ENCODE results near the gene NOSTRIN.
A peak's percentile ranks its signal among the peaks of the same experiment; 100 is the strongest.

NOSTRIN gene

GRCh38 chr2:168912466-168912865 is 110.0 kb downstream of the NOSTRIN start:
- no peak overlapping the region for H3K4me2 ChIP-seq (ENCODE audit: low read length)
- no peak for DNase-seq
- no peak overlapping the region for H3K4me3 ChIP-seq (ENCODE audit: low read depth, low read length)
- H4K91ac ChIP-seq (ENCODE audit: low read depth, low read length): no peak overlapping the region
- no peak overlapping the region for H3K14ac ChIP-seq (ENCODE audit: low read length)
- H2AFZ ChIP-seq (ENCODE audit: insufficient read depth, low read length, poor library complexity): no peak overlapping the region
- H3K9ac ChIP-seq (ENCODE audit: low read length): no peak overlapping the region
- H3K27me3 ChIP-seq (ENCODE audit: insufficient read depth, low read length): no peaks in the 10 kb centered on the region
- no peaks in the 10 kb centered on the region for H3K36me3 ChIP-seq (ENCODE audit: control insufficient read depth in 1 of 2, insufficient read depth in 2 of 2, low read length in 2 of 2)
- no peak overlapping the region for H2BK12ac ChIP-seq (ENCODE audit: low read length)
- no peak overlapping the region for H4K12ac ChIP-seq (ENCODE audit: low read depth, low read length)
- no peak overlapping the region for H3K4ac ChIP-seq (ENCODE audit: low read depth, low read length)
- H2BK120ac ChIP-seq (ENCODE audit: insufficient read depth, low read length, poor library complexity): no peak overlapping the region
- H3K4me1 ChIP-seq (ENCODE audit: control insufficient read depth in 1 of 2, insufficient read depth in 2 of 2, low read length in 2 of 2): no peaks in the 10 kb centered on the region
- peaks cover 2% of the 10 kb centered on the region for H3K9me3 ChIP-seq (ENCODE audit: insufficient read depth, low read depth, low read length)
- no peaks in the 10 kb centered on the region for H3K79me1 ChIP-seq (ENCODE audit: low read length)
- no peak overlapping the region for H3K23ac ChIP-seq (ENCODE audit: low read length)
- H3K27ac ChIP-seq (ENCODE audit: low read depth, low read length): no peak overlapping the region
- no peak overlapping the region for H2BK5ac ChIP-seq (ENCODE audit: low read depth, low read length, poor library complexity)
- no peak overlapping the region for H2AK5ac ChIP-seq (ENCODE audit: low read length)
- H3K79me2 ChIP-seq (ENCODE audit: control insufficient read depth, insufficient read depth, low read length, poor library complexity): no peaks in the 10 kb centered on the region
- no peak overlapping the region for H3K18ac ChIP-seq (ENCODE audit: low read length)
- no CpG with 5 or more reads among the region's 6 CpGs for WGBS (ENCODE audit: extremely low coverage, insufficient coverage, insufficient read length)
- no peak overlapping the region for H4K8ac ChIP-seq (ENCODE audit: low read depth, low read length)

GRCh38 chr2:168912901-168913369 is 110.5 kb downstream of the NOSTRIN start:
- no peak overlapping the region for H3K4ac ChIP-seq (ENCODE audit: low read depth, low read length)
- peak in 1 of 2 donors; percentile 18 for DNase-seq
- no peak overlapping the region for H2BK120ac ChIP-seq (ENCODE audit: insufficient read depth, low read length, poor library complexity)
- H4K8ac ChIP-seq (ENCODE audit: low read depth, low read length): no peak overlapping the region
- H4K91ac ChIP-seq (ENCODE audit: low read depth, low read length): no peak overlapping the region
- H3K9ac ChIP-seq (ENCODE audit: low read length): no peak overlapping the region
- no peak overlapping the region for H3K23ac ChIP-seq (ENCODE audit: low read length)
- no peak overlapping the region for H2BK12ac ChIP-seq (ENCODE audit: low read length)
- peak overlapping the region; percentile 45 for H3K4me2 ChIP-seq (ENCODE audit: low read length)
- no peak overlapping the region for H4K12ac ChIP-seq (ENCODE audit: low read depth, low read length)
- no peak overlapping the region for H2BK5ac ChIP-seq (ENCODE audit: low read depth, low read length, poor library complexity)
- no peaks in the 10 kb centered on the region for H3K79me1 ChIP-seq (ENCODE audit: low read length)
- H2AFZ ChIP-seq (ENCODE audit: insufficient read depth, low read length, poor library complexity): peak overlapping the region; percentile 5
- H3K4me3 ChIP-seq (ENCODE audit: low read depth, low read length): no peak overlapping the region
- no peak overlapping the region for H3K27ac ChIP-seq (ENCODE audit: low read depth, low read length)
- no peaks in the 10 kb centered on the region for H3K4me1 ChIP-seq (ENCODE audit: control insufficient read depth in 1 of 2, insufficient read depth in 2 of 2, low read length in 2 of 2)
- WGBS (ENCODE audit: extremely low coverage, insufficient coverage, insufficient read length): no CpG with 5 or more reads among the region's 21 CpGs
- no peaks in the 10 kb centered on the region for H3K36me3 ChIP-seq (ENCODE audit: control insufficient read depth in 1 of 2, insufficient read depth in 2 of 2, low read length in 2 of 2)
- H2AK5ac ChIP-seq (ENCODE audit: low read length): no peak overlapping the region
- H3K79me2 ChIP-seq (ENCODE audit: control insufficient read depth, insufficient read depth, low read length, poor library complexity): no peaks in the 10 kb centered on the region
- peaks cover 2% of the 10 kb centered on the region for H3K9me3 ChIP-seq (ENCODE audit: insufficient read depth, low read depth, low read length)
- H3K27me3 ChIP-seq (ENCODE audit: insufficient read depth, low read length): no peaks in the 10 kb centered on the region
- no peak overlapping the region for H3K14ac ChIP-seq (ENCODE audit: low read length)
- H3K18ac ChIP-seq (ENCODE audit: low read length): no peak overlapping the region

GRCh38 chr2:168913495-168913894 is 111.1 kb downstream of the NOSTRIN start:
- H3K79me1 ChIP-seq (ENCODE audit: low read length): no peaks in the 10 kb centered on the region
- no peaks in the 10 kb centered on the region for H3K79me2 ChIP-seq (ENCODE audit: control insufficient read depth, insufficient read depth, low read length, poor library complexity)
- H3K9me3 ChIP-seq (ENCODE audit: insufficient read depth, low read depth, low read length): peaks cover 2% of the 10 kb centered on the region
- H2BK5ac ChIP-seq (ENCODE audit: low read depth, low read length, poor library complexity): no peak overlapping the region
- H3K18ac ChIP-seq (ENCODE audit: low read length): no peak overlapping the region
- no peak overlapping the region for H2AFZ ChIP-seq (ENCODE audit: insufficient read depth, low read length, poor library complexity)
- WGBS (ENCODE audit: extremely low coverage, insufficient coverage, insufficient read length): no CpG with 5 or more reads among the region's 4 CpGs
- H4K8ac ChIP-seq (ENCODE audit: low read depth, low read length): no peak overlapping the region
- no peaks in the 10 kb centered on the region for H3K27me3 ChIP-seq (ENCODE audit: insufficient read depth, low read length)
- no peaks in the 10 kb centered on the region for H3K36me3 ChIP-seq (ENCODE audit: control insufficient read depth in 1 of 2, insufficient read depth in 2 of 2, low read length in 2 of 2)
- H2BK12ac ChIP-seq (ENCODE audit: low read length): no peak overlapping the region
- H4K91ac ChIP-seq (ENCODE audit: low read depth, low read length): no peak overlapping the region
- peak; percentile 83 to 85 for DNase-seq
- H4K12ac ChIP-seq (ENCODE audit: low read depth, low read length): no peak overlapping the region
- H3K14ac ChIP-seq (ENCODE audit: low read length): no peak overlapping the region
- no peak overlapping the region for H3K4me3 ChIP-seq (ENCODE audit: low read depth, low read length)
- no peak overlapping the region for H2BK120ac ChIP-seq (ENCODE audit: insufficient read depth, low read length, poor library complexity)
- H3K9ac ChIP-seq (ENCODE audit: low read length): no peak overlapping the region
- H3K27ac ChIP-seq (ENCODE audit: low read depth, low read length): no peak overlapping the region
- no peak overlapping the region for H3K4me2 ChIP-seq (ENCODE audit: low read length)
- no peaks in the 10 kb centered on the region for H3K4me1 ChIP-seq (ENCODE audit: control insufficient read depth in 1 of 2, insufficient read depth in 2 of 2, low read length in 2 of 2)
- no peak overlapping the region for H3K4ac ChIP-seq (ENCODE audit: low read depth, low read length)
- H2AK5ac ChIP-seq (ENCODE audit: low read length): no peak overlapping the region
- no peak overlapping the region for H3K23ac ChIP-seq (ENCODE audit: low read length)

All from trophoblast cell (in vitro differentiated cells and primary cell).